ENCODE results near the gene PPP1R2B.

The PPP1R2B gene

DNA sequence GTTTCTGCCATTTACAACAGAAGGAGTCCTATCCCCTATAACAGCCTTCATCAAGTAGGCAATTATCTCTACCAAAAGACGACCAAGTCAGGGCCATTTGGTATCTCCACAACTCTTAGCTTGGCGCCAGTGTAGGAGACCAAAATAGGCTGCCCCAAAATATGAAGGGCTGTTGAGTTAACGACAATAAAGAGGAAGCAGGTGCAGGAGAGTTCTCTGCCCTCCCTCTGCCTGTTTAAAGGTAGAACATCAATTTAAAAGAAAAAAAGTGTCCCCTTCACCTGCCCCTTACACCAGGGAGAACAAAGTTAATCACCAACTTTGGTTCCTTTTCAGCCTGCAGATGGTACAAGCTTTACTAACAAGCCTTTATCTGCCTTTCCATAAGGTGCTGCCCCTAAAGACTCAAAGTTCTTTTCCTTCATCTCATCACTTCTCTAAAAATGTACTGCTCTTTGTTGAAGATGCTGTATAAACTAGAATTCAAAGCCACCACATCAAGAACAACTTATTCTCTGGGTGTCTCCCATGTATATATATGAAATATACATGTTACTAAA lies 33.3 kb downstream of the PPP1R2B start:
- Histone ChIP-seq H3K4me3 (ENCODE audit: low read depth, low read length) (no peak overlapping the region), H3K27me3 (no peaks in the 10 kb centered on the region), H3K4me1 (no peaks in the 10 kb centered on the region), H3K36me3 (no peaks in the 10 kb centered on the region), H3K9me3 (no peaks in the 10 kb centered on the region)
- no peak for DNase-seq
- TF ChIP-seq, protein P1, sequence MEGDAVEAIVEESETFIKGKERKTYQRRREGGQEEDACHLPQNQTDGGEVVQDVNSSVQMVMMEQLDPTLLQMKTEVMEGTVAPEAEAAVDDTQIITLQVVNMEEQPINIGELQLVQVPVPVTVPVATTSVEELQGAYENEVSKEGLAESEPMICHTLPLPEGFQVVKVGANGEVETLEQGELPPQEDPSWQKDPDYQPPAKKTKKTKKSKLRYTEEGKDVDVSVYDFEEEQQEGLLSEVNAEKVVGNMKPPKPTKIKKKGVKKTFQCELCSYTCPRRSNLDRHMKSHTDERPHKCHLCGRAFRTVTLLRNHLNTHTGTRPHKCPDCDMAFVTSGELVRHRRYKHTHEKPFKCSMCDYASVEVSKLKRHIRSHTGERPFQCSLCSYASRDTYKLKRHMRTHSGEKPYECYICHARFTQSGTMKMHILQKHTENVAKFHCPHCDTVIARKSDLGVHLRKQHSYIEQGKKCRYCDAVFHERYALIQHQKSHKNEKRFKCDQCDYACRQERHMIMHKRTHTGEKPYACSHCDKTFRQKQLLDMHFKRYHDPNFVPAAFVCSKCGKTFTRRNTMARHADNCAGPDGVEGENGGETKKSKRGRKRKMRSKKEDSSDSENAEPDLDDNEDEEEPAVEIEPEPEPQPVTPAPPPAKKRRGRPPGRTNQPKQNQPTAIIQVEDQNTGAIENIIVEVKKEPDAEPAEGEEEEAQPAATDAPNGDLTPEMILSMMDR (IDR thresholded peaks at IDR 0.05; ENCODE audit: low read depth, low read length), result no peak

DNA sequence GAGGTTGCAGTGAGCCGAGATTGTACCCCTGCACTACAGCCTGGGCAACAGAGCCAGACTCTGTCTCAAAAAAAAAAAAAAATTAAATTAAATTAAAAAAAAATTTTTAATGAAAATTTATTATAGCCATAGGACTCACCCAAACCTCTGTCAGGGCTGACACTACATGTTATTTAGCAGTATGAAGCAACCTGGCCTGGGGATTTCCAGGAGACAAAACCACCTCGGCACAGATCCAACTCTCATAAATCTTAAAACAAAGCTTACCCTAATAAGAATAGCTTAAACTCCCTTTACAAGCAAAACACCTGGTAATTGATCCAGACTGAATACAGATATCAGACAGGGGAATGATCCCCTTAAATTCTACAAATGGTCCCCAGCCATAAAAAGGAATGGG lies 38.4 kb downstream of the PPP1R2B start:
- TF ChIP-seq, protein P1 (IDR thresholded peaks at IDR 0.05; ENCODE audit: low read depth, low read length), result no peak
- H3K4me3 ChIP-seq (ENCODE audit: low read depth, low read length), result no peak overlapping the region
- H3K27me3 ChIP-seq, result no peaks in the 10 kb centered on the region
- DNase-seq, result no peak
- H3K9me3 ChIP-seq, result no peaks in the 10 kb centered on the region
- H3K4me1 ChIP-seq, result no peaks in the 10 kb centered on the region
- no peaks in the 10 kb centered on the region for H3K36me3 ChIP-seq

DNA sequence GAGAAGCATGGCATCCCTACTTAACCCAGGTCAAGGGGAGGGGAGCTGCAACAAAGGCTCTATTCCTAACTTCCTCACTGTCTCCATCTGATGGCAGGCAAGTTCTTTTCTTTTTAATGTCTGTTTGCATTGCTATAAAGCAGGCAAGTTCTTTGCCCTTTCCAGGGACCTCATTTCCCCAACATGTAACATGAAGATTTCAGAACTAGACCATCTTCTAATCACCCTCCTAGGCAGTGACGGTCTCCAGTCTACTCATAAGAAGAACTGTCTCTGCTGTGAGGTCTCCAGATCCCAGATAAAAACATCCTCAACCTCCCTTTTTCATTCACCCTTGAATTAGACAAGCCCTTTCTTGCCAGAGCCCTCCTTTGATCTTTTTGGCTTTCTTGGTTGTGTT lies 42.1 kb downstream of the PPP1R2B start:
- Histone ChIP-seq H3K9me3 (no peaks in the 10 kb centered on the region; the same call in 1 of the 2 replicates), H3K4me1 (no peaks in the 10 kb centered on the region), H3K27me3 (no peaks in the 10 kb centered on the region), H3K36me3 (no peaks in the 10 kb centered on the region), H3K4me3 (ENCODE audit: low read depth, low read length) (no peak overlapping the region)
- DNase-seq, result no peak
- TF ChIP-seq, protein P1 (IDR thresholded peaks at IDR 0.05; ENCODE audit: low read depth, low read length), result no peak

DNA sequence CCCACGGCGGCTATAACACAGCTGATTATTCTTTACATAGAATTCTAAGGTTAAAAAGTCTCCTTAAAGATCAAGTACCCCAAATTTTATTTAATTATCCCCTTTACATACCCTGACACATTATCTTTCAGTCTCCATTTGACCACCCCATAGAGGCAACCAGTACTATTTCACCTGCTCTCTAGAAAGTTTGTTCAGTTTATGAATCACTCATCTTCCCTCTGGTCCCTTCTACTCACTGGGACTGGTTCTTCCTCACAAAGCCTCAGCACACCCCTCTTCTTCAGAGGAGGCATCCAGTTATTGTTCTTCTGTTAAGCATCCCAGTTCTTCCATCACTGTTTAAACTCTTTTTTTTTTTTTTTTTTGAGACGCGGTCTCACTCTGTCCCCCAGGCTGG lies 42.8 kb downstream of the PPP1R2B start:
- Histone ChIP-seq H3K4me3 (ENCODE audit: low read depth, low read length) (no peak overlapping the region), H3K27me3 (no peaks in the 10 kb centered on the region), H3K9me3 (no peaks in the 10 kb centered on the region; the same call in 1 of the 2 replicates), H3K4me1 (no peaks in the 10 kb centered on the region), H3K36me3 (no peaks in the 10 kb centered on the region)
- DNase-seq, result no peak
- TF ChIP-seq, protein P1 (IDR thresholded peaks at IDR 0.05; ENCODE audit: low read depth, low read length), result no peak

DNA sequence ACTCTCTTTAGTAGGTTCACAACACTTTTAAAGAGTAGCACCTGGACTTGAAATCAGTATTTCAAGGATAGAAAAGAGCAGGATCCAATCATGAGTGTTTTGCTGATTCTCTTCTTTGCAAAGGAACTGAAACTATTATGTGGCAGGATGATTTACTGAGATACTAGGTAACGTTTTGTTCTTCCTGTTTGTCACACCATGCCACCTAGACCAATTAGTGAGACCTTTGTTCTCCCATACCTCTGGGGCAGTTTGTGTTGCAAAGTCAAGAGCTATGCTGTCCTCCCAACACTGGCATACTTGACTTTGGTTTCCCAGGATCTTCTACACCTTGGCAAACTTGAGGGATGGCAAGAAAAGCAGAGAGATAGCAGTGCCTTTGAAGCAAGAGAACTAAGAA lies 43.4 kb downstream of the PPP1R2B start:
- no peak for DNase-seq
- Histone ChIP-seq H3K4me1 (no peaks in the 10 kb centered on the region), H3K36me3 (no peaks in the 10 kb centered on the region), H3K9me3 (no peaks in the 10 kb centered on the region; the same call in 1 of the 2 replicates), H3K4me3 (ENCODE audit: low read depth, low read length) (no peak overlapping the region), H3K27me3 (no peaks in the 10 kb centered on the region)
- TF ChIP-seq, protein P1 (IDR thresholded peaks at IDR 0.05; ENCODE audit: low read depth, low read length), result no peak

DNA sequence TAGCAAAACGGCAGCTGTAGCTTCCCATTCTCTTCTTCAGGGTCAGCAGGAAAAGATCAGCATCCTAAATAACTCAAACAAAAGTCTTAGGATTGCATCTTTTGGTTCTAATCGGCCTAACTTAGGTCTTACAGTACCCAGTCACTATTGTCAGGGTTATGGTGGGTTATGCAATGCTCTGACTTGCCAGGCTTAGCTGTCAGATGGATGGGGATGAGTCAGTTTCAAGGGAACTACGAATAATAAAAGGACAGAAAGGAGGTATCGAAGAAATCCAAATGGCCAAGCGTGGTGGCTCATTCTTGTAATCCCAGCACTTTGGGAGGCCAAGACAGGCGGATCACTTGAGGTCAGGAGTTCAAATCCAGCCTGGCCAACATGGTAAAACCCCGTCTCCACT lies 46.5 kb downstream of the PPP1R2B start:
- DNase-seq, result no peak
- Histone ChIP-seq H3K27me3 (no peaks in the 10 kb centered on the region), H3K4me1 (no peaks in the 10 kb centered on the region)

More for the DNA sequence above, 46.5 kb downstream of the PPP1R2B start:
- Histone ChIP-seq H3K4me3 (ENCODE audit: low read depth, low read length) (no peak overlapping the region), H3K9me3 (no peaks in the 10 kb centered on the region; the same call in 1 of the 2 replicates), H3K36me3 (no peaks in the 10 kb centered on the region)
- TF ChIP-seq, protein P1 (IDR thresholded peaks at IDR 0.05; ENCODE audit: low read depth, low read length), result no peak

All from BE2C (cell line).